Heart left ventricle (tissue), 13 donors: ENCODE data around the gene SPATA25.

Experiments used
- CTCF ChIP-seq, 12 donors: fragments of 200-600 bp; sonication (generic) in 4 of 12; IDR thresholded peaks; one replicate each; pipeline versions ENCODE4 v1.5.0 to v1.8.0; 2018 to 2022; ENCODE audit warnings: antibody characterized with exemption in 12 of 12, mild to moderate bottlenecking in 5 of 12
- POLR2A ChIP-seq, 2 donors: fragments of 450-650 bp; IDR thresholded peaks; one replicate each; pipeline ENCODE4 v1.6.1; 2017; ENCODE audit warnings: antibody characterized with exemption in 2 of 2, mild to moderate bottlenecking in 2 of 2, moderate library complexity in 2 of 2
- donor health status: ischemic (EF 13 %, LVEDD 7.1; RV severe dilation, severe dysfunction).
- donor health status: DM: no; HTN: yes; CAD: no.
- donor health status: DM: no; HTN: no; CAD: no.
- donor health status: ischemic (EF 25% LVEDD 6.9; RV normal size, moderate dysfunction).
- donor health status: ischemic (EF 25% LVEDD 5.7; RV mildly dilated, moderate dysfunction).
- donor health status: ischemic (EF 35%, LVEDD 5.7; RV mildly dilated, moderate dysfunction).
- donor health status: nonischemic (EF 11% LVEDD 7.7; RV severe dilation, severe dysfunction).
- donor health status: DM: yes; HTN: yes; CAD: no.
- donor health status: PGD.
- donor health status: ischemic (EF 29% LVEDD 5.4; RV normal size, mild dysfunction).
- donor health status: nonischemic (EF 23%, LVEDD 6.1; RV moderate dilation, normal function).

GRCh38 chr20:45918779-45919537 lies 31.5 kb upstream of the SPATA25 start:
- TF ChIP-seq CTCF (IDR thresholded peaks at IDR 0.05) (no peak), POLR2A (IDR thresholded peaks at IDR 0.05) (no peak)
